Keratinocyte (primary cell): Measurements from ENCODE around the gene FOXP4. TPM values are rescaled to one million over a fixed set of nuclear protein-coding genes. Genes with fewer than 3 reads are reported as not detected.

Source experiments
- DNase-seq: peaks from one replicate; pipeline ENCODE4 v3.0.0-alpha.2; 2011; ENCODE audit warnings: low read depth, missing footprints, low spot score
- FAIRE-seq: peaks from 2 replicates; lab custom pipeline; 2011; peaks lifted over from hg19 to GRCh38; lab: Jason Lieb, UNC
- H2AFZ ChIP-seq: 2 replicates; pipeline ENCODE4 v1.6.0; 2012; ENCODE audit warnings: low read length, control low read depth, inconsistent platforms; ENCODE audit not compliant: control insufficient read depth
- H3K27ac ChIP-seq: 2 replicates; pipeline ENCODE4 v1.5.1; 2011; ENCODE audit warnings: low read length; ENCODE audit not compliant: control insufficient read depth, insufficient read depth
- H3K27me3 ChIP-seq: 3 replicates; pipeline ENCODE4 v1.6.0; 2011; ENCODE audit warnings: low read length; ENCODE audit not compliant: control insufficient read depth, insufficient read depth; ENCODE audit errors: extremely low read depth
- H3K36me3 ChIP-seq, 2 experiments: 2 replicates in 1 of 2; 3 replicates in 1 of 2; pipeline ENCODE4 v1.5.1; 2011; ENCODE audit warnings: low read length in 2 of 2, mild to moderate bottlenecking in 1 of 2; ENCODE audit not compliant: control insufficient read depth in 2 of 2, insufficient read depth in 2 of 2; ENCODE audit errors: extremely low read depth in 1 of 2
- H3K4me1 ChIP-seq: 3 replicates; pipeline ENCODE4 v1.5.1; 2011; ENCODE audit warnings: low read length; ENCODE audit not compliant: control insufficient read depth, insufficient read depth; ENCODE audit errors: extremely low read depth
- H3K4me2 ChIP-seq: 3 replicates; pipeline ENCODE4 v1.6.0; 2011; ENCODE audit warnings: low read depth, low read length; ENCODE audit not compliant: control insufficient read depth, insufficient read depth; ENCODE audit errors: extremely low read depth
- H3K4me3 ChIP-seq, 3 experiments: fragments of 200-600 bp in 1 of 3; sonication (generic) in 1 of 3; 2 replicates in 2 of 3; 3 replicates in 1 of 3; pipeline ENCODE4 v1.5.1; 2011 to 2016; ENCODE audit warnings: low read length in 3 of 3, mild to moderate bottlenecking in 3 of 3, control low read depth in 2 of 3, inconsistent platforms in 1 of 3, low read depth in 1 of 3, mixed read lengths in 1 of 3, mixed run types in 1 of 3, moderate library complexity in 1 of 3; ENCODE audit not compliant: control insufficient read depth in 2 of 3, insufficient read depth in 2 of 3; ENCODE audit errors: extremely low read depth in 1 of 3
- H3K79me2 ChIP-seq: 2 replicates; pipeline ENCODE4 v1.6.0; 2012; ENCODE audit warnings: low read length; ENCODE audit not compliant: control insufficient read depth, insufficient read depth
- H3K9ac ChIP-seq: 3 replicates; pipeline ENCODE4 v1.6.0; 2011; ENCODE audit warnings: low read length; ENCODE audit not compliant: control insufficient read depth, insufficient read depth; ENCODE audit errors: extremely low read depth
- H3K9me1 ChIP-seq: 3 replicates; pipeline ENCODE4 v1.6.0; 2011; ENCODE audit warnings: low read length; ENCODE audit not compliant: control insufficient read depth, insufficient read depth; ENCODE audit errors: extremely low read depth
- H3K9me3 ChIP-seq: 2 replicates; pipeline ENCODE4 v1.5.1; 2012; ENCODE audit warnings: low read depth, low read length; ENCODE audit not compliant: control insufficient read depth
- H4K20me1 ChIP-seq: 3 replicates; pipeline ENCODE4 v1.6.0; 2011; ENCODE audit warnings: low read length; ENCODE audit not compliant: control insufficient read depth, insufficient read depth; ENCODE audit errors: extremely low read depth
- EZH2 ChIP-seq: IDR thresholded peaks from one replicate; pipeline ENCODE4 v1.6.1; 2012; ENCODE audit warnings: inconsistent platforms, mild to moderate bottlenecking, low read length, moderate library complexity
- dilution Hi-C: fragments of 300-500 bp; cut with MboI; formaldehyde crosslinking; loops from one replicate; pipeline ENCODE4 v1.7.0; 2020; ENCODE audit warnings: low sequenced_read_pairs; ENCODE audit not compliant: extremely low pct_ligation_motif_present
- polyA plus RNA-seq, 5 experiments: library from polyadenylated mRNA; depleted of rRNA in 3 of 5; stranded (reverse) in 3 of 5; stranded (forward) in 1 of 5; unstranded in 1 of 5; fragments of >200 nt; gene quantifications; 1 replicate in 1 of 5; 2 replicates in 3 of 5; 3 replicates in 1 of 5; pipeline versions ENCODE4 v1.2.1 to v1.2.3, GENCODE V29; 2011 to 2012; ENCODE audit warnings: missing spikeins in 2 of 5, low read depth in 1 of 5, low replicate concordance in 1 of 5
- TF ChIP-seq, protein P1 (sequence below), 3 experiments: IDR thresholded peaks in 1 of 3; conservative IDR thresholded peaks in 1 of 3; optimal IDR thresholded peaks in 1 of 3; 2 replicates in 2 of 3; 3 replicates in 1 of 3; pipeline versions ENCODE3 to v1.5.1; 2011; ENCODE audit warnings: low read length in 3 of 3, mild to moderate bottlenecking in 3 of 3, moderate library complexity in 2 of 3, control low read depth in 1 of 3, inconsistent platforms in 1 of 3; ENCODE audit not compliant: insufficient read depth in 2 of 3; ENCODE audit errors: extremely low read depth in 1 of 3

FOXP4 gene
- polyA plus RNA-seq, 1 donor (not counting 4 experiments of a cell fraction or from before 2014, with no cell fraction given): 1.1 TPM

DNA sequence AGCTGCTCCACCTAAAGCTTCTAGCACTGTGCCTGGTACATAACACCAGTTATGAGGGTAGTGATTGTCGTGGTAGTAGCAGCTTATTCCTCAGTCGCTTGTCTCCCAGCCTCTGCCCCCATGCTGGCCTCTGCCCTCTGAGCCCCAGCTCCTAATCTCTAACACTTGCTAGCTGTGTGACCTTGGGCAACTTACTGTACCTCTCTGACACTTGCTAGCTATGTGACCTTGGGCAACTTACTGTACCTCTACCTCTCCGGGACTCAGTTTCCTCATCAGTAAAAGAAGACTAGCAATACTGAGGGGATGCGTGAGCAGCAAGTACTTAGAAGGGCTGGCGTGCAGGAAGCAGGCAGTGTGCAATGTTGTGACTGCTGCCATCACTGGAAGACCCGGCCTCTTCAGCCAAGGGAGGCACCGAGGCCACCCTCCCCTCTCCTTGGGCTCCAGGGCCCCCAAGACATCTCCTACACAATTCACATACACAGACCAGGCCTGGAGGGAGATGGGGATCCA, 101.9 kb downstream of the FOXP4 start:
- Histone ChIP-seq H3K27me3 (no peaks in the 10 kb centered on the region), H3K9me1 (peaks cover 1% of the 10 kb centered on the region), H3K9ac (no peak overlapping the region), H3K36me3 (peaks cover 47 to 58% of the 10 kb centered on the region in 2 experiments), H3K4me3 (no peak overlapping the region), H3K9me3 (no peaks in the 10 kb centered on the region), H3K4me2 (no peak overlapping the region), H3K4me1 (peaks cover 18% of the 10 kb centered on the region), H3K27ac (no peak overlapping the region), H3K79me2 (peaks cover 24% of the 10 kb centered on the region), H2AFZ (no peak overlapping the region), H4K20me1 (peaks cover 10% of the 10 kb centered on the region)
- DNase-seq: no peak
- no peak for TF ChIP-seq EZH2
- TF ChIP-seq, protein P1, sequence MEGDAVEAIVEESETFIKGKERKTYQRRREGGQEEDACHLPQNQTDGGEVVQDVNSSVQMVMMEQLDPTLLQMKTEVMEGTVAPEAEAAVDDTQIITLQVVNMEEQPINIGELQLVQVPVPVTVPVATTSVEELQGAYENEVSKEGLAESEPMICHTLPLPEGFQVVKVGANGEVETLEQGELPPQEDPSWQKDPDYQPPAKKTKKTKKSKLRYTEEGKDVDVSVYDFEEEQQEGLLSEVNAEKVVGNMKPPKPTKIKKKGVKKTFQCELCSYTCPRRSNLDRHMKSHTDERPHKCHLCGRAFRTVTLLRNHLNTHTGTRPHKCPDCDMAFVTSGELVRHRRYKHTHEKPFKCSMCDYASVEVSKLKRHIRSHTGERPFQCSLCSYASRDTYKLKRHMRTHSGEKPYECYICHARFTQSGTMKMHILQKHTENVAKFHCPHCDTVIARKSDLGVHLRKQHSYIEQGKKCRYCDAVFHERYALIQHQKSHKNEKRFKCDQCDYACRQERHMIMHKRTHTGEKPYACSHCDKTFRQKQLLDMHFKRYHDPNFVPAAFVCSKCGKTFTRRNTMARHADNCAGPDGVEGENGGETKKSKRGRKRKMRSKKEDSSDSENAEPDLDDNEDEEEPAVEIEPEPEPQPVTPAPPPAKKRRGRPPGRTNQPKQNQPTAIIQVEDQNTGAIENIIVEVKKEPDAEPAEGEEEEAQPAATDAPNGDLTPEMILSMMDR (optimal IDR thresholded peaks at IDR 0.05 in 1 of 3, IDR thresholded peaks at IDR 0.05 in 1 of 3, conservative IDR thresholded peaks at IDR 0.05 in 1 of 3; ENCODE audit: extremely low read depth in 1 of 3, insufficient read depth in 2 of 3, low read length in 3 of 3): no peak
- no peak for FAIRE-seq
- dilution Hi-C loops: no loop called here

DNA sequence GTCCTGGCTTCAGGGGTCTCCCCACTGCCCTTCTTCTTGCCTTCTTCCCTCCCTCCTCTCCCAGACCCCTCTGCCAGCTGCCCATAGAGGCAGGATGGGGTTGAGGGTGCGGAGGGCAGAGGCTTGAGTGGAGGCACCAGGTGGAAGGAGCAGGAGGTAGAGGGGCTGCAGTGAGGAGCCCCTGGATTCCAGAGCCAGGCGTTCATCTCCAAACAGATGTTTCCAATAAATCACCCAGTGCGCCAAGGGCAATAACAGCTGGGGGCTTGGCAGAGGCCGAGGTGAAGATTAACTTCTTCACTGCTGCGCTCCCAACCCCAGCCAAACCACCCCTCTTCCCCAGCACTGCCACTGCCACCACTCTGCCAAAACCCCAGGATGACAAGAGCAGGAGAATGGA, 102.7 kb downstream of the FOXP4 start:
- no peak overlapping the region for H3K4me2 ChIP-seq
- H2AFZ ChIP-seq: no peak overlapping the region
- peaks cover 51 to 57% of the 10 kb centered on the region in 2 experiments for H3K36me3 ChIP-seq
- H3K9me3 ChIP-seq: no peaks in the 10 kb centered on the region
- FAIRE-seq: no peak
- H3K9ac ChIP-seq: no peak overlapping the region
- dilution Hi-C loops: no loop called here
- peaks cover 23% of the 10 kb centered on the region for H3K79me2 ChIP-seq
- H3K4me3 ChIP-seq: no peak overlapping the region
- no peak for TF ChIP-seq EZH2
- TF ChIP-seq, protein P1 (optimal IDR thresholded peaks at IDR 0.05 in 1 of 3, IDR thresholded peaks at IDR 0.05 in 1 of 3, conservative IDR thresholded peaks at IDR 0.05 in 1 of 3; ENCODE audit: extremely low read depth in 1 of 3, insufficient read depth in 2 of 3, low read length in 3 of 3): no peak
- no peaks in the 10 kb centered on the region for H3K9me1 ChIP-seq
- H3K27me3 ChIP-seq: no peaks in the 10 kb centered on the region
- no peak for DNase-seq
- no peak overlapping the region for H3K27ac ChIP-seq
- H4K20me1 ChIP-seq: peaks cover 10% of the 10 kb centered on the region
- peaks cover 10% of the 10 kb centered on the region for H3K4me1 ChIP-seq
